Fibroblast of peridontal ligament (primary cell): ENCODE results near the gene ALDH6A1.
A peak's percentile ranks its signal among the peaks of the same experiment; 100 is the strongest.
"Not testable (repeated sequence)": the region's sequence is repeated elsewhere in the genome, so short reads cannot be mapped to it uniquely, and the experiment has no call there.

ENCODE experiments used
- DNase-seq: peaks from one replicate; pipeline ENCODE4 v3.0.0-alpha.2; 2010; ENCODE audit errors: extremely low read depth

ALDH6A1 gene

DNA sequence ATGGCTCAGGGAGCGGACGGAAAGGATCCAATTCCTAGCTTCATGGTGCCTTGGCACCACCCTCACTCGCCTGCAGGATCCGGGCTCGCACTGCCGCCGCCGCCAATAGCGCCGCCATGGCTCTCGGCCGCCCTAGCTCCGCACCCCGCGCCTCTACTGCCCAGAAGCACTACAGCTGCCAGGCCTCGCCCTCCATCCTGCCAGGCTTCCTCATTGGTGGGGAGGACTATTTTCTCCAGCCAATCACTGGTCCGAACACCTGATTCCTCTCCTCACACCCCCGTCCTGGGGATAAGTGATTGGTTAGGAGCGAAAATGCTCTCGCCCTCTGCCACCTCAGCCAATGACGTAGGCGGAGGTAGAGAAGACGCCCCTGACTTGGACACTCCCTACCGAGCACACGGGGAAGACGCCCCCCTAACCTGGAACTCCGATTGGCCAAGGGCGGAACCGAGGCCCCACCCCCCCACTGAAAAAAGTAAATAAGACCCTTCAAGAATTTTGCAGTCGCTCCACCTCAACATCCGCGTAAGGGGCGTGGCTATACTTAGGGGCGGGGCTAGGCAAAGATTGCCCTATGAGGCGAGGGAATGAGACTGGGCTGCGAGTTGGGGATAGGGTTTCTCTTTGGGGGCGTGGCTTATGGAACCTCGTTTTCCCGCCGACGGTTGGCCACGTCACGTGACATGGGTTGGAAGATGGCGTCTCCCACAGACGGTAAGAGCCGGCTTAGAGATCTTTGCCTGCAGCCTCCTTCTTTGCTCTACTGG lies at the start of gene ALDH6A1, which contains the start of gene LIN52:
ALDH6A1 (minus strand) TSS at position 177 of the 770 bp plus-strand sequence; CDS start at position 118, 59 bp downstream.
LIN52 (plus strand) TSS at position 680 of the 770 bp plus-strand sequence; CDS start at position 699, 19 bp downstream.
- DNase-seq: peak; percentile 100

- no peak for DNase-seq
Observed at GRCh38 chr14:74127634-74128033, 43.4 kb upstream of the ALDH6A1 start.

GRCh38 chr14:74126315-74127013 lies 42.2 kb upstream of the ALDH6A1 start:
- no peak for DNase-seq

DNA sequence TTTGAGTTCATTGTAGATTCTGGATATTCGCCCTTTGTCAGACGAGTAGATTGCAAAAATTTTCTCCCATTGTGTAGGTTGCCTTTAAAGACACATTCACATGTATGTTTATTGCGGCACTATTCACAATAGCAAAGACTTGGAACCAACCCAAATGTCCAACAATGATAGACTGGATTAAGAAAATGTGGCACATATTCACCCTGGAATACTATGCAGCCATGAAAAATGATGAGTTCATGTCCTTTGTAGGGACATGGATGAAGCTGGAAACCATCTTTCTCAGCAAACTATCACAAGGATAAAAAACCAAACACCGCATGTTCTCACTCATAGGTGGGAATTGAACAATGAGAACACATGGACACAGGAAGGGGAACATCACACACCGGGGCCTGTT lies 41.2 kb upstream of the ALDH6A1 start:
- not testable (repeated sequence) for DNase-seq

- DNase-seq: peak; percentile 80
Observed at GRCh38 chr14:74111395-74112216, 27.4 kb upstream of the ALDH6A1 start.

GRCh38 chr14:74109369-74109768 lies 25.1 kb upstream of the ALDH6A1 start:
- peak; percentile 23 for DNase-seq

DNA sequence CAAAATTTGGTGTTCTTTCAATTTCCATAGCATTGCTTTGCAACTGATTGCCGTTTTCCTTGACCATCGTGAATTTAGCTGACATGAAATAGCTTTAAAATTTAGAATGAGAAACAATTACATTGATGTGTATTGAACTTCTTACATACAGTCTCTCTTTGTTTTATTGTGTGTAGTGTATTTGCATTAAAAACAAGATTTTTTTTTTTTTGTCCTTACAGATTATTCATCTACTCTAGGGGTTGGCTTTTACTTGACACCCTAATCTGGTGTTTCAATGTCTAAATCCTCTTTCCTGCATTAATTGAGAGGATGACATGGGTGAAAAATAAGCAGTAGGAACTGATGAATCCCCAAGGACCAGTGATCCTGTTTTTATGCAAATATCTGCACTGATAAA lies 21.1 kb upstream of the ALDH6A1 start:
- no peak for DNase-seq

- DNase-seq: no peak
Observed at GRCh38 chr14:74089251-74090020, 5.2 kb upstream of the ALDH6A1 start.

DNA sequence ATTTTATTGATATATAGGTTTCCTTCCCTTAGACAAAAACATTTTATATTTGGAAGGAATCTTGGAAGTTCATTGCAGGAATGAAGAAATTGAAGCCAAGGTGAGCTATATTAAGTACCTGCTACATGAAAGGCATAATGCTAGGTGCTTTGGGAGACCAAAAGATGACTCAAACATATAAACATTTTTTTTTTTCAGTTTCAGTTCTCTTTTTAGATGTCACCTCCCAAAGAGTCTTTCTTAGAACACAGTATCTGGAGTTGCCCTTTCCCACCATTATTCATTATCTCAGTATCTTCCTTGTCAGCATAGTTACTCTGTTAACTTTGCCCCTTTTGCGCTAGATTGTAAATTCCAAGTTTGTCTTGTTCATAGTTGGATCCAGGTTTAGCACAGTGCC lies 1.6 kb upstream of the ALDH6A1 start:
- no peak for DNase-seq

GRCh38 chr14:74085047-74085637 lies 889 bp upstream of the ALDH6A1 start:
- peak; percentile 48 for DNase-seq

GRCh38 chr14:74083784-74084276 lies 423 bp downstream of the ALDH6A1 start:
- no peak for DNase-seq

DNA sequence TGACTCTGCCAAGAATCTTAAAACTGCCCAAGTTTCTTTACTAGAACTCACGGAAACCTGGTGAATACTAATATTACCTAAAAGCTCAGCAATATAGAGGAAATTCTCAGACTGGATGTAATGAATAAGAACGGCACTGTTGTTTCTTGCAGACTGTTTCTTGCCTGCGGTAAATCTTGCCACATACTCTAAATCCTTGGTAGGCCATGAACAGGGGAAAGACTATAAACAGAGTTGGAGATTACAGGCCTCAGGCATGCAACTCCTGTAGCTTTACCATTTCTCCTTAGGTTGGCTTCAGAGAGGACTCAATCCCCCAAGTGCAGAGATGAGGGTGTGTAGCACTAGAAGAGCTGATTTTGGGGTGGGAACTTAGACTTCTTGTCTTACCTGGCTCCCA lies 1.1 kb downstream of the ALDH6A1 start:
- peak; percentile 17 for DNase-seq

DNA sequence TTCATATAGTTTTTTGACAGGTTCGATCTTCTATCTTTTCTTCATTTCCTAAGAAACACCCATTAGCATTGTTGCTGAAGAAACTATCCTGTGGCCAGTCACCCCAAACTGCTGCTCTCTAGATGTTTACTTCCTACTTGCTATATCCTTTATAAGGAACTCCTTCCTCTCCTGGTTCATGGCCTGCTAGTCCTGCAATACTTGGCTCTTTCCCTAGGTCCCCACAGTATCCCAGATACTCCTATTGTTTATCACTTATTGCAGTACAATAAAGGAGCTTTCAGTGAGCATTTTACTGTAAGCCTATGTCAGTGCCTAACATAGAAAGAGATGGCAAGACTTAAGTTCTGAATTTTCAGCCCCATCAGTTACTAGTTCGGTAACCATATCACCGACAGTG lies 2.8 kb downstream of the ALDH6A1 start:
- DNase-seq: no peak

GRCh38 chr14:74080820-74081460 lies 3.3 kb downstream of the ALDH6A1 start:
- DNase-seq: no peak

- no peak for DNase-seq
Observed at GRCh38 chr14:74077401-74077800, 6.9 kb downstream of the ALDH6A1 start.

DNA sequence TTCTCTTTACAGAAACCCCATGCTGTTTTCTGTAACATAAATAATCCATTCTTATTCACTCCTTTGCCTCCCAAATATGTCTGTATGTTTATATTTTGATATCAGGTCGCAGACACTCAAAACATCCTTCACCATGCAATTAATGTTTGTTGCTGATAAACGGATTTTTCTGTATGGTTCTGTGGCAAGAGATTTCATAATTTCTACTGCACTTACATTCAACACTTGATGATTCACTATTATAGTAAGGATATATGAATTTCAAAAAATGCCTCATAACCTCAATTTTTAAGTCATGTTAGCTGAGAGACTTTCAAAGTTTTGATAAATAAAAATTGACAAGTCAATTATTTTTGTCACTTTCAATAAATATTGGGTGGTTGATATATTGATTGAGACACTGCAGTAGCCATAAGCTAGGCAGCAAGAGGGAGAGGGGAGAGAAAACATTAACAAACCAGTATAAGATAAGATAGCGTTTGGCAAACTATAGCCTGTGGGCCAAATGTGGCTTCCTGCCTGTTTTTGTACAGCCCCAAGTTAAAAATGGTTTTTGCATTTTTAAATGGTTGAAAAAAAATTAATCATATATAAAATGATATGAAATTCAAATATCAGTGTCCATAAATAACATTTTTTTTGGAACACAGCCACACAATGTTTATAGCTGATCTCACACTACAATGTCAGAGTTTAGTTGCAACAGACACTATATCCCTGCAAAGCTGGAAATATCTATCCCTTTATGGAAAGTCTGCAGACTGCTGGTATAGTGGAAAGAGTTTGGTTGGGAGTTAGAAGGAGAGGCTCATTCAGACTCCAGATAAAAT lies 18.3 kb downstream of the ALDH6A1 start:
- DNase-seq: peak; percentile 16

DNA sequence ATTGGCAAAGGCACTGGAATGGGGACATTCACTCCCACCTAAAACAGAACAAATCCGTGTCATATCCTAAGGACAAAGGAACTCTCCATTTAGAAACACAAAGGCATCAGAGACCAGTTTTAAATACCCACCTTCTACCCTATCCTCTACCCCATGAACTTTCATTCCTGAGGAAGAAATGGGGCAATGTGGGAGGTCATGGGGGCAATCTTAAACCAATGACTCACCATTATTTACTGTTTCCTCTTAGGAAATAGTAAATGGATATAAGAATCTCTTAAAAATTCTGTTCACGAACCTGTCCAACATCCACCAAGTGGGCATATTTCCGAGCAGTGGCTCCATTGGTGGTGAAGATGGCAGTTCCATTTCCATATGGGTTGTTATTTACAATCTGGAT lies 19.4 kb downstream of the ALDH6A1 start:
- no peak for DNase-seq

- no peak for DNase-seq
Observed at GRCh38 chr14:74064426-74064825, 19.8 kb downstream of the ALDH6A1 start.

- no peak for DNase-seq
Observed at GRCh38 chr14:74062809-74063150, 21.5 kb downstream of the ALDH6A1 start.
